Muscle of back (tissue), 13 donors: ENCODE data around the gene C1QB. TPM values are rescaled to one million over a fixed set of nuclear protein-coding genes. Genes with fewer than 3 reads are reported as not detected.

ENCODE experiments used
- DNase-seq, 3 donors: peaks; one replicate each; pipeline versions ENCODE4 v3.0.0 to v3.0.0-alpha.2; 2013
- long read RNA-seq, 9 donors: transcript quantifications; one replicate each; lab custom pipeline, GENCODE V29; 2026
- polyA plus RNA-seq, 10 donors: library from polyadenylated mRNA; unstranded; fragments of 120-200 nt; gene quantifications; one replicate each; pipeline ENCODE4 v1.2.1, GENCODE V29; 2013; ENCODE audit not compliant: insufficient read length in 10 of 10

The C1QB gene, protein sequence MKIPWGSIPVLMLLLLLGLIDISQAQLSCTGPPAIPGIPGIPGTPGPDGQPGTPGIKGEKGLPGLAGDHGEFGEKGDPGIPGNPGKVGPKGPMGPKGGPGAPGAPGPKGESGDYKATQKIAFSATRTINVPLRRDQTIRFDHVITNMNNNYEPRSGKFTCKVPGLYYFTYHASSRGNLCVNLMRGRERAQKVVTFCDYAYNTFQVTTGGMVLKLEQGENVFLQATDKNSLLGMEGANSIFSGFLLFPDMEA
- 10 to 100 TPM; 14.3 to 29.7 (median 19.3) TPM for polyA plus RNA-seq
- long read RNA-seq, donor 1, transcript C1QB-203 (3 exons, 1,254 nt): major isoform, 10 of 10 reads
- long read RNA-seq, donor 1, partial matches to known transcripts: 0 of 10 reads
- long read RNA-seq, donor 1, other reads (novel, unspliced or antisense): 0 of 10 reads
- long read RNA-seq, donor 2, transcript C1QB-203 (3 exons, 1,254 nt): major isoform, 9 of 9 reads
- long read RNA-seq, donor 2, partial matches to known transcripts: 0 of 9 reads
- long read RNA-seq, donor 2, other reads (novel, unspliced or antisense): 0 of 9 reads
- long read RNA-seq, donor 3: 0 reads
- long read RNA-seq, donor 4, transcript C1QB-203 (3 exons, 1,254 nt): major isoform, 5 of 5 reads
- long read RNA-seq, donor 4, partial matches to known transcripts: 0 of 5 reads
- long read RNA-seq, donor 4, other reads (novel, unspliced or antisense): 0 of 5 reads
- long read RNA-seq, donor 5, transcript C1QB-203 (3 exons, 1,254 nt): major isoform, 22 of 24 reads
- long read RNA-seq, donor 5, partial matches to known transcripts: 0 of 24 reads
- long read RNA-seq, donor 5, other reads (novel, unspliced or antisense): 0 of 24 reads
- long read RNA-seq, donor 6, transcript C1QB-203 (3 exons, 1,254 nt): major isoform, 11 of 21 reads
- long read RNA-seq, donor 6, partial matches to known transcripts: 10 of 21 reads
- long read RNA-seq, donor 6, other reads (novel, unspliced or antisense): 0 of 21 reads
- long read RNA-seq, donor 7, partial matches to known transcripts: 0 of 4 reads
- long read RNA-seq, donor 7, other reads (novel, unspliced or antisense): 0 of 4 reads
- long read RNA-seq, donor 8, transcript C1QB-203 (3 exons, 1,254 nt): major isoform, 5 of 5 reads
- long read RNA-seq, donor 8, partial matches to known transcripts: 0 of 5 reads
- long read RNA-seq, donor 8, other reads (novel, unspliced or antisense): 0 of 5 reads
- long read RNA-seq, donor 9, partial matches to known transcripts: 0 of 1 reads
- long read RNA-seq, donor 9, other reads (novel, unspliced or antisense): 0 of 1 reads

DNA sequence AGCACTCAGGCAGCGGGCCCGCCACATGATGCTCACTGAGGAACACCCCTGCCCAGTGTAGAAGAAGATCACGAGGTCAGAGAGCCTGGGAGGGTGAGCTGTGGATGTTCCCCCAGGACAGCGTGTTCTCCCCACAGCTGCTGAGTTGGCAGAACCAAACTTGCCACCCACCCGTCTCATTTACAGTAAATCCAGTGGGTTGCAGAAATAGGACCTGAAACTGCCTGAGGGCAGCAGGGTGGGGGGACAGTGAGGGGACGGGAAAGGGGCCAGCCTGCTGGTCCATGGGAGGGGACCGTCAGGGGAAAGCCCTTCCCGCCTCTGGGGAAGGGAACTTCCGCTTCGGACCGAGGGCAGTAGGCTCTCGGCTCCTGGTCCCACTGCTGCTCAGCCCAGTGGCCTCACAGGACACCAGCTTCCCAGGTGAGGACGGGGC lies at the start of gene C1QB:
Gene C1QB, plus strand, starts transcription at position 356 of the 436 bp plus-strand sequence. CDS start 6,227 bp downstream, outside the sequence.
- no peak for DNase-seq

GRCh38 chr1:22606161-22606560 lies 46.9 kb upstream of the C1QB start:
- DNase-seq: no peak

DNA sequence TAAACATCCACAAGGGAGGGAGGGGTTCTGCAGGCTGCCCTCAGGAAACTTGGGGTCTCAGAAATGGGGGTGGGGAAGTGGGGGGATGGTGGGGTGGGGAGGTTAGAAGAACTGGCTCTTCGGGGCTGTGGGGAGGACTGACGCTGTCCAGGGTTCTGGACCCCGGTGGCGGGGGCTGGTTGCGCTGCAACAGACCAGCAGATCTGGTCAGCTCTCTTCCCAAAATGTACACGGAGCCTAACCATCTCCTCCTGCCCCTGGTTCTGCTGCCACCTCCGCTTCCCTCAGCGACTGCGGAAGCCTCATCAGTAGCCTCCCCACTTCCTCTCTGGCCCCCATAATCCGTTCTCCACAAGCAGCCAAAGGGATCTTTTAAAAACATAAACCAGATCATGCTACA lies 45.9 kb upstream of the C1QB start:
- DNase-seq: peak in 2 of 3 donors; percentile 5 to 20

GRCh38 chr1:22608361-22608760 lies 44.7 kb upstream of the C1QB start:
- no peak for DNase-seq

GRCh38 chr1:22609291-22609690 lies 43.7 kb upstream of the C1QB start:
- no peak for DNase-seq

- peak; percentile 46 to 82 (median 75) for DNase-seq
Measured at GRCh38 chr1:22611530-22611947, 41.5 kb upstream of the C1QB start.

DNA sequence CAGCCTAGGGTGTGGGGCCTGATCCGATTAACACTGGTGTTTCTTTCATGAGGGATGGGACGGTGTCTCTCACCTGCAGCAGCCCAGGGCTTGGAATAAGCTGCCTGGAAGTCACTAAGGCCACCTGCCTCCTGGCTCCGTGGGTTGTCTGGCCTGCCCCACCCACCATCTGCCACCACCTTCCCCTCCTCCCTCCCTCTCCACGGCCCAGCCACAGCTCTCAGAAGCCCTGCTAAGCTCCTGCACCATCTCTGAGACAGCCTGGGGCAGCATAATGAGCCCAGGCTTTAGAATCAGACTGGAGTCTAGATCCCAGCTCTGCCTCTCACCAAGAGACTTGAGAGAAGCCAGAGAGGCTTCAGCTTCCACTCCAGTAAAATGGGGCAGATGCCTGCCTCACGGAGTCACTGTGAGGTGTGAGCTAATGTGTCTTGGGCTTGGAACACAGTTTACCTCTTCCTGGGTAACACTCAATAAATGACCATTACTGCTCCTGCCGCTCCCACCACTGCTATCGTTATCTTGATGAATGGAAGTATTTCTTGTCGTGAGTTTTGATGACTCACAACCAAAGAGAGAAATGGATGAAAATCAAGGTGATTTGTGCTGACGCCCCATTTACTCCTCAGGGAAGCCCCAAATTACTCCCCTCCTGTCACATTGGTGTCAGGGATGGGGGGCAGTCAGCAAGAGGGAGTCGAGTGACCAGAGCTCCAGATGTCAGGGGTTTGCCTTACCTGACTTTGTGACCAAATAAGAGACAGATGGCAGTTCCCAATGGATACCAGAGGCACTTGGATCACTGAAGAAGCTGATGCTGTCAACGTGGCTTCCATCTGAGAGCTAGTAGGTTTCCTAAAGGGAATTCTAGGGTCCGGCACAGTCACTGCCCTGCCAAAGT lies 40.1 kb upstream of the C1QB start:
- DNase-seq: no peak

GRCh38 chr1:22613572-22613918 lies 39.5 kb upstream of the C1QB start:
- no peak for DNase-seq

GRCh38 chr1:22613951-22614350 lies 39.1 kb upstream of the C1QB start:
- no peak for DNase-seq

DNA sequence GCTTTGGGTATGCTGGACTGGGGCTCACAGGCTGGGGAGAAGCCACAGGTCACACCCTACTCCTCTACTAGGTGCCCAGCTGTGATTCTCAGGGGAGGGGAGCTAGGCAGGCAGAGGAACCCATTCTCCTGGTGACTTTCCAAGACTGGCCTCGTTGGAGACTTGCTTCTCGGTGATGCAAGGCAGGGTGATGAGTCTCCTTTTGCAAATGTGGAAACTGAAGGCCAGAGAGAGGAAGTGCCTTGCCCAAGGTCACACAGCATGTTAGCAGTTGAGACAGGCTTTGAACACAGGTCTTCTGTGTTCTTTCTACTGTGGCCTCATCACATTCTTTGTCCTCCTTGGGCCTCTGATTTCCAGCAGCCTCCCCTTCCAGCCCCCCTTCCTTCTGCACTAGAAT lies 37.1 kb upstream of the C1QB start:
- no peak for DNase-seq

DNA sequence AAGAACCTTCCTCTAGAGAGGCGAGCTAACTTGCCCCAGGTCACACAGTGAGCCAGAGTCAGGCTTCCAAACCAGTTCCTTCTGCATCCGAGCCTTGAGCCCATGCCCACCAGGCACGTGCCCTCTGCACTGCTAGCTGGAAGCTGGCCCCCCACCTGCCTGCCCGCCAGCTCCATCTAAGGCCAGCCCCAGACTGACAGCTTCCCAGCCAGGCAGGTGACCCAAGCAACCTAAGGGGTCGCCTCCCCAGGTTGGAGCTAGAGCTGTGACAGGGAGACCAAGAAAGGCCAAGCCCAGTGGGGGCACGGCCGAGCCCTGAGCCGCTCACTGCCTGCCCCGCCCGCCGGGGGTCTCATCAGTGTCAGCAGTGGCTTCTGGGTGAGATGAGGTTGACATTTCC lies 36.5 kb upstream of the C1QB start:
- no peak for DNase-seq

DNA sequence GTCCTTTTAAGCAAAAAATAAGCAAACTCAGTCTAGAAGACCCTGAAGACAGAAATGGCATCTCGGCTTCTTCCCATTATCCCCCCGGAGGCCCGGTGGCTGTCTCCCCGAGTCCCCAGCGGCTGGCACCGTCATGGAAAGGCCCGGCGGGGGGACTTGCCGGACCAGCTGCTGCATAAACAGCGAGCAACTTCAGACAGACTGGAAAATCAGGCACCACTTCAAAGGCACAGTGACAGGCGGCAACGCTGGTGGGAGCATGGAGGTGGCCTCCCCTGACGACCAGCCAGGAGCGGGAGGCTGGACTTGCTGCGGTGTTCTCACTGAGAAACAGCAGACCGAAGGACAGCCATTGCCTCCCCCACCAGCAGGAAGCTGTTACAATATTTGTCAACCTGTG lies 35.0 kb upstream of the C1QB start:
- DNase-seq: no peak

DNA sequence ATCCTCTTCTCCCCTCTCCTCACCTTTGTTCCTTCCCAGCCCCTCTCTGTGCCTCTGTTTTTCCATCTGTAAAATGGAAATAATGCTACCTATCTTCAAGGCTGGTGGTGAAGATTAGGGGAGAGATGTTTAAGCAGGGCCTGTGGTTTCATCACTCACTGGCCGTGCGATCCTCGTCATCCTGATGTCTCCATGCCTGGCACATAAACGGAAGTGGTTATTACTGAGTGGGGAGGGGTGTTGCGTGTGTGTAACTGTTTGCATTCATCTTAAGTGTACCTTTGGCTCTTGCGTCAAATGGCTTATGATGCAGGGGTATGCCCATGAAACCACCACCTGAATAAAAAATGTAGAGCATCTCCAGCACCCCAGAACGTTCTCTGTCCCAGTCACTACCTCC lies 33.8 kb upstream of the C1QB start:
- no peak for DNase-seq

DNA sequence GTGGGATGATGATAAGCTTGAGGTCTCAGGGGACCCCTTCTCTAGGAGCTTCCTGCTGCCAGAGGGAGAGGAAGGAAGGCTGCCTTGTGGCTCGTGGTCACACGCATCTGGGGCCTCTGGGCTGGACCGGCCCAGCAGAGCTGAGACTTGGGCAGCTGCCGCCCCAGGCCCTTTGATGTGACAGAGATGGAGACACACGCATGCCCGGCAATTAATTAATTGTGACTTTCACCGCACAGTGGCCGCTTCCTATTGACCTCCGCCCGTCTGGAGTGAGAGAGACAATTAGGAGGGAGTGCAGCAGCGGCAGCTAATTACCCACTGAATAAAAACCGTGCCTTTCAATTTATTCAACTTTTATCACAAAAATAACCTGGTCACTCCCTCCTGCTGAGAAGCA lies 33.2 kb upstream of the C1QB start:
- no peak for DNase-seq

GRCh38 chr1:22621761-22622160 lies 31.3 kb upstream of the C1QB start:
- no peak for DNase-seq

- no peak for DNase-seq
Measured at GRCh38 chr1:22625262-22625925, 27.6 kb upstream of the C1QB start.

GRCh38 chr1:22626237-22627157 lies 26.5 kb upstream of the C1QB start:
- DNase-seq: no peak

DNA sequence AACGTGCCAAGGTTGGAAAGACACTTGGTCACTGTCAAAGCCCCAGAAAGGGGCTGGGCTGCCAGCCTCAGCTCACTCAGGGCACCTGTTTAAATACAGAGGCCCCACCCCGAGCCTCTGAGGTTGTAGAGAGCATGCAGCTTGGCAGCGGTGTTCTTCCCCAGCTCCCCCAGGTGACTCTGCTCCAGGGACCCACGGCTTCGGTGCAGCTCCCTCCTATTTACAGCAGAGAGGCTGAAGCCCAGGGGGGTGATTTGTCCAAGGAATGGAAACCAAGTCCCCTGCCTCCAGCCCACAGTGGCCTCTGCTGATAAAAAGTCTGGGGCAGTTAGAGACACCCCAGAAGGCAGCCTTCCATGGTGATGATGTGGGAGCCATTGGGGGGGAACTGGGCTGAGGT lies 25.7 kb upstream of the C1QB start:
- DNase-seq: no peak
